Gastrocnemius medialis (tissue), 4 donors: ENCODE measurements around the gene TBCA. TPM values are rescaled to one million over a fixed set of nuclear protein-coding genes. Genes with fewer than 3 reads are reported as not detected.

Experiments used
- ATAC-seq, 2 donors: fragments of 150-250 bp; one replicate each; pipeline ENCODE4 v1.9.1; 2016
- DNase-seq, 2 donors: peaks; one replicate each; pipeline ENCODE4 v3.0.0-alpha.2; 2019
- H3K27ac ChIP-seq, 4 donors: fragments of 200-600 bp; sonication (generic); 1 replicate in 1 of 4; 2 replicates in 3 of 4; pipeline ENCODE4 v1.5.1; 2016 to 2018; ENCODE audit warnings: mild to moderate bottlenecking in 2 of 4, moderate library complexity in 1 of 4
- H3K27me3 ChIP-seq, 3 donors: fragments of 200-600 bp; sonication (generic) in 2 of 3; 1 replicate in 1 of 3; 2 replicates in 2 of 3; pipeline versions ENCODE4 v1.5.1 to v1.6.0; 2016 to 2019; ENCODE audit warnings: mild to moderate bottlenecking in 1 of 3, moderate library complexity in 1 of 3
- H3K36me3 ChIP-seq, 2 donors: fragments of 200-600 bp; sonication (generic) in 1 of 2; one replicate each; pipeline ENCODE4 v1.5.1; 2017 to 2018
- H3K4me1 ChIP-seq, 2 donors: fragments of 200-600 bp; sonication (generic) in 1 of 2; one replicate each; pipeline ENCODE4 v1.5.1; 2016 to 2017; ENCODE audit warnings: mild to moderate bottlenecking in 2 of 2
- H3K4me3 ChIP-seq, 4 donors: fragments of 200-600 bp; sonication (generic) in 3 of 4; 1 replicate in 1 of 4; 2 replicates in 3 of 4; pipeline ENCODE4 v1.5.1; 2016 to 2019; ENCODE audit warnings: mild to moderate bottlenecking in 2 of 4
- H3K9me3 ChIP-seq, 3 donors: fragments of 200-600 bp; sonication (generic) in 2 of 3; 1 replicate in 1 of 3; 2 replicates in 2 of 3; pipeline ENCODE4 v1.5.1; 2016 to 2019
- CTCF ChIP-seq, 5 experiments: fragments of 450-650 bp in 3 of 5; fragments of 200-600 bp in 2 of 5; sonication (generic) in 2 of 5; IDR thresholded peaks in 4 of 5; conservative IDR thresholded peaks in 1 of 5; 1 replicate in 4 of 5; 2 replicates in 1 of 5; pipeline ENCODE4 v1.5.1; 2016 to 2019; ENCODE audit warnings: antibody characterized with exemption in 5 of 5, mild to moderate bottlenecking in 3 of 5, moderate library complexity in 3 of 5
- POLR2A ChIP-seq, 2 donors: fragments of 450-650 bp; IDR thresholded peaks; one replicate each; pipeline ENCODE4 v1.6.1; 2017; ENCODE audit warnings: antibody characterized with exemption in 2 of 2, mild to moderate bottlenecking in 2 of 2, moderate library complexity in 2 of 2
- in situ Hi-C, 4 donors: fragments of 200-750 bp; cut with MboI; loops; one replicate each; pipeline versions ENCODE4 v1.15.0 to v1.8.0; 2017; ENCODE audit warnings: low sequenced_read_pairs in 4 of 4
- intact Hi-C: fragments of 100-400 bp; cut with DNase I; formaldehyde crosslinking; loops from one replicate; pipeline ENCODE4 v1.15.1; 2023; ENCODE audit warnings: low total_unique reads
- total RNA-seq, 4 donors: library from RNA; depleted of rRNA; stranded (reverse); fragments of >200 nt; gene quantifications; one replicate each; pipeline versions ENCODE4 v1.1.0 to v1.2.3, GENCODE V29; 2016

TBCA gene
- total RNA-seq, 4 donors from 2014 or later: 63.7 to 106 (median 88.1) TPM

GRCh38 chr5:77642738-77643653, 133.1 kb downstream of the TBCA start:
- TF ChIP-seq POLR2A (IDR thresholded peaks at IDR 0.05) (no peak), CTCF (IDR thresholded peaks at IDR 0.05 in 4 of 5, conservative IDR thresholded peaks at IDR 0.05 in 1 of 5) (no peak)
- Histone ChIP-seq H3K36me3 (no peaks in the 10 kb centered on the region), H3K4me1 (peaks cover 9 to 25% of the 10 kb centered on the region in 2 donors), H3K9me3 (no peaks in the 10 kb centered on the region), H3K27ac (no peak overlapping the region), H3K27me3 (peaks cover 69 to 79% (median 71%) of the 10 kb centered on the region in 3 donors), H3K4me3 (no peak overlapping the region)
- ATAC-seq: no peak
- intact Hi-C loops: loop anchor here (10.0 kb wide), 2 partner anchors 132 to 362 kb away; partner anchors contain the start of gene TBCA
- DNase-seq: no peak
- in situ Hi-C loops: no loop called here

GRCh38 chr5:77641963-77642737, 134.0 kb downstream of the TBCA start:
- no peak overlapping the region for H3K27ac ChIP-seq
- H3K9me3 ChIP-seq: no peaks in the 10 kb centered on the region
- peaks cover 78 to 82% (median 79%) of the 10 kb centered on the region in 3 donors for H3K27me3 ChIP-seq
- H3K4me3 ChIP-seq: no peak overlapping the region
- intact Hi-C loops: loop anchor here (10.0 kb wide), 2 partner anchors 133 to 363 kb away; partner anchors contain the start of gene TBCA
- in situ Hi-C loops: no loop called here
- TF ChIP-seq POLR2A (IDR thresholded peaks at IDR 0.05) (no peak), CTCF (IDR thresholded peaks at IDR 0.05 in 4 of 5, conservative IDR thresholded peaks at IDR 0.05 in 1 of 5) (no peak)
- no peak for DNase-seq
- H3K4me1 ChIP-seq: peaks cover 16 to 29% of the 10 kb centered on the region in 2 donors
- no peaks in the 10 kb centered on the region for H3K36me3 ChIP-seq
- ATAC-seq: no peak

GRCh38 chr5:77641397-77641943, 134.7 kb downstream of the TBCA start:
- peaks cover 85 to 89% (median 86%) of the 10 kb centered on the region in 3 donors for H3K27me3 ChIP-seq
- intact Hi-C loops: loop anchor here (10.0 kb wide), 2 partner anchors 133 to 363 kb away; partner anchors contain the start of gene TBCA
- no peak for ATAC-seq
- H3K27ac ChIP-seq: no peak overlapping the region
- no peaks in the 10 kb centered on the region for H3K36me3 ChIP-seq
- H3K9me3 ChIP-seq: no peaks in the 10 kb centered on the region
- no peak for DNase-seq
- H3K4me1 ChIP-seq: peaks cover 16 to 35% of the 10 kb centered on the region in 2 donors
- in situ Hi-C loops: no loop called here
- TF ChIP-seq CTCF (IDR thresholded peaks at IDR 0.05 in 4 of 5, conservative IDR thresholded peaks at IDR 0.05 in 1 of 5) (no peak), POLR2A (IDR thresholded peaks at IDR 0.05) (no peak)
- no peak overlapping the region for H3K4me3 ChIP-seq

Other genes with a start within 250 kb of the TBCA start
- gene OTP, start 137.6 kb downstream of the TBCA start, total RNA-seq: not detected